Tibial nerve (tissue), 4 donors: ENCODE measurements around the gene LDHB. TPM values are rescaled to one million over a fixed set of nuclear protein-coding genes. Genes with fewer than 3 reads are reported as not detected.
"Not testable (repeated sequence)": the region's sequence is repeated elsewhere in the genome, so short reads cannot be mapped to it uniquely, and the experiment has no call there.

Source experiments
- DNase-seq, 2 donors: peaks; one replicate each; pipeline ENCODE4 v3.0.0-alpha.2; 2019; ENCODE audit warnings: low spot score in 2 of 2
- H3K27ac ChIP-seq, 4 donors: fragments of 200-600 bp; sonication (generic) in 3 of 4; one replicate each; pipeline ENCODE4 v1.5.1; 2017 to 2019; ENCODE audit warnings: mild to moderate bottlenecking in 1 of 4
- H3K27me3 ChIP-seq, 2 donors: fragments of 200-600 bp; sonication (generic) in 1 of 2; one replicate each; pipeline versions ENCODE4 v1.5.1 to v1.6.0; 2017 to 2019
- H3K36me3 ChIP-seq, 3 donors: fragments of 200-600 bp; sonication (generic); one replicate each; pipeline ENCODE4 v1.5.1; 2018 to 2019
- H3K4me1 ChIP-seq, 4 donors: fragments of 200-600 bp; sonication (generic) in 3 of 4; one replicate each; pipeline ENCODE4 v1.5.1; 2017 to 2019
- H3K4me3 ChIP-seq, 4 donors: fragments of 200-600 bp; sonication (generic) in 3 of 4; one replicate each; pipeline ENCODE4 v1.5.1; 2017 to 2019; ENCODE audit warnings: mild to moderate bottlenecking in 1 of 4, moderate library complexity in 1 of 4
- H3K9me3 ChIP-seq, 4 donors: fragments of 200-600 bp; sonication (generic) in 3 of 4; one replicate each; pipeline ENCODE4 v1.5.1; 2017 to 2019
- CTCF ChIP-seq, 5 experiments: fragments of 200-600 bp in 3 of 5; fragments of 450-650 bp in 2 of 5; sonication (generic) in 3 of 5; IDR thresholded peaks; one replicate each; pipeline ENCODE4 v1.5.1; 2016 to 2019; ENCODE audit warnings: antibody characterized with exemption in 5 of 5, mild to moderate bottlenecking in 3 of 5, moderate library complexity in 2 of 5
- EP300 ChIP-seq, 2 donors: sonication (generic); formaldehyde crosslinking; IDR thresholded peaks; one replicate each; pipeline ENCODE4 v1.6.1; 2017; ENCODE audit warnings: antibody characterized with exemption in 2 of 2, mild to moderate bottlenecking in 1 of 2
- POLR2A ChIP-seq, 2 donors: fragments of 450-650 bp; IDR thresholded peaks; one replicate each; pipeline ENCODE4 v1.6.1; 2017; ENCODE audit warnings: antibody characterized with exemption in 2 of 2, mild to moderate bottlenecking in 2 of 2, moderate library complexity in 2 of 2
- WGBS, 2 donors: methylation state at CpG; one replicate each; pipeline ENCODE4 v1.1.5; 2018; 5-methylcytosine and 5-hydroxymethylcytosine counted together
- total RNA-seq, 4 donors: library from RNA; depleted of rRNA; stranded (reverse); fragments of >200 nt; gene quantifications; one replicate each; pipeline ENCODE4 v1.1.0, GENCODE V29; 2016

Gene LDHB
- total RNA-seq, 4 donors from 2014 or later = 214 to 283 (median 247) TPM

DNA sequence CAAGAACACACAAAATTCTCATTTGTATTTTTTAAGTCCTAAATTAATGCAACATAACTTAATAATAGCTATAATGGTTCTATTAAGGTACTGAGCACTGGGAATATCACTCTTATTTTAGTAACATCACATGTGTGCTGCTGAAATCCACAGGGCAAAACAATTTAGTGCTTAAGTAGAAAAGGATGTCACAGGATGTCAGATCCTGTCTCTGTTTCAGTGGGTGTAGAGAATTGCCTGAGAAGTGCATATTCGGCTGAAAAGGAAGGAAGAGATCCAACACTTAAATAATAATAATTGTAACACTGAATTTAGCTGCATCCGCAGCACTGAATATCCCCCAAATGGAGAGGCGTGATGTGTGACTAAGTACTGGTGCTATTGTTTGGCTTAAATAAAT, 8.6 kb downstream of the LDHB start:
- Histone ChIP-seq H3K27me3 (no peaks in the 10 kb centered on the region), H3K4me1 (peaks cover 0 to 12% (median 5%) of the 10 kb centered on the region in 4 donors), H3K27ac (no peak overlapping the region), H3K4me3 (no peak overlapping the region), H3K9me3 (no peaks in the 10 kb centered on the region), H3K36me3 (peaks cover 0 to 91% (median 0%) of the 10 kb centered on the region in 3 donors)
- WGBS, 2 donors = 53 to 58% methylated on average over 3 of the region's 3 CpGs
- no peak for DNase-seq
- no peak for TF ChIP-seq POLR2A (IDR thresholded peaks at IDR 0.05)
- TF ChIP-seq EP300 (IDR thresholded peaks at IDR 0.05) = no peak
- TF ChIP-seq CTCF (IDR thresholded peaks at IDR 0.05) = no peak

DNA sequence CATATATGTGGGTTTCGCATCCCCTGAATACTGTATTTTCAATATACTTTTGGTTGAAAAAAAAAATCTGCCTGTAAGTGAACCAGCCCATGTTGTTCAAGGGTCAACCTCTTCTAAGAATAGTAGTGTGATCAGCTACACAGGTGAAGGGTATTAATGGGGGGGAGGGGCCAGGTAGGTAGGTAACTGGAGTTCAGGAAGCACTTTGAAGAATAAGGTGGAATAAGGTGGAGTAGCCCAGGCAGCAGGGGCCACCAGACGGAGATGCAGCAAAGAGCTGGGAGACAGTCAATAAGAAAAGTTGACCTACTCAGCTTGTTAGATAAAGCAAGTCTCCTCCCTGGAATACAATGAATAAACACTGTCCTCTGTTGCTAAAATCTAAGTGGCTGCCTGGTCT, 9.3 kb downstream of the LDHB start:
- no peak for DNase-seq
- peaks cover 0 to 11% (median 5%) of the 10 kb centered on the region in 4 donors for H3K4me1 ChIP-seq
- no peaks in the 10 kb centered on the region for H3K9me3 ChIP-seq
- no peak overlapping the region for H3K4me3 ChIP-seq
- H3K27ac ChIP-seq = no peak overlapping the region
- WGBS, 2 donors = 95 to 96% methylated on average over 2 of the region's 2 CpGs
- H3K27me3 ChIP-seq = no peaks in the 10 kb centered on the region
- H3K36me3 ChIP-seq = peaks cover 0 to 92% (median 0%) of the 10 kb centered on the region in 3 donors
- TF ChIP-seq CTCF (IDR thresholded peaks at IDR 0.05) (no peak), POLR2A (IDR thresholded peaks at IDR 0.05) (no peak), EP300 (IDR thresholded peaks at IDR 0.05) (no peak)

GRCh38 chr12:21647179-21647578, 10.5 kb downstream of the LDHB start:
- Histone ChIP-seq H3K4me1 (peaks cover 0 to 4% (median 0%) of the 10 kb centered on the region in 4 donors), H3K36me3 (peaks cover 0 to 92% (median 0%) of the 10 kb centered on the region in 3 donors), H3K27me3 (no peaks in the 10 kb centered on the region), H3K4me3 (no peak overlapping the region), H3K9me3 (no peaks in the 10 kb centered on the region), H3K27ac (no peak overlapping the region)
- TF ChIP-seq EP300 (IDR thresholded peaks at IDR 0.05) (no peak), POLR2A (IDR thresholded peaks at IDR 0.05) (no peak), CTCF (IDR thresholded peaks at IDR 0.05) (no peak)
- no peak for DNase-seq

DNA sequence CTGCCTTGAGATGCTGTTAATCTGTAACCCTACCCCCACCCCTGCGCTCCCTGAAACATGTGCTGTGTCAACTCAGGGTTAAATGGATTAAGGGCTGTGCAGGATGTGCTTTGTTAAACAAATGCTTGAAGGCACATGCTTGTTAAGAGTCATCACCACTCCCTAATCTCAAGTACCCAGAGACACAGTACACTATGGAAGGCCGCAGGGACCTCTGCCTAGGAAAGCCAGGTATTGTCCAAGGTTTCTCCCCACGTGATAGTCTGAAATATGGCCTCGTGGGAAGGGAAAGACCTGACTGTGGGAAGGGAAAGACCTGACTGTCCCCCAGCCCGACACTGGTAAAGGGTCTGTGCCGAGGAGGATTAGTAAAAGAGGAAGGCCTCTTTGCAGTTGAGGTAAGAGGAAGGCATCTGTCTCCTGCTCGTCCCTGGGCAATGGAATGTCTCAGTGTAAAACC, 12.6 kb downstream of the LDHB start:
- H3K4me3 ChIP-seq, H3K4me1 ChIP-seq, H3K27me3 ChIP-seq, H3K9me3 ChIP-seq, H3K27ac ChIP-seq, DNase-seq: not testable (repeated sequence)
- peaks cover 0 to 91% (median 0%) of the 10 kb centered on the region in 3 donors for H3K36me3 ChIP-seq
- WGBS, 2 donors = 47 to 52% methylated on average over 7 of the region's 7 CpGs

- Histone ChIP-seq H3K27me3 (no peaks in the 10 kb centered on the region), H3K36me3 (peaks cover 0 to 86% (median 0%) of the 10 kb centered on the region in 3 donors), H3K27ac (no peak overlapping the region), H3K4me1 (peaks cover 0 to 4% (median 0%) of the 10 kb centered on the region in 4 donors), H3K9me3 (no peaks in the 10 kb centered on the region), H3K4me3 (no peak overlapping the region)
- DNase-seq = no peak
- TF ChIP-seq EP300 (IDR thresholded peaks at IDR 0.05) (no peak), CTCF (IDR thresholded peaks at IDR 0.05) (no peak), POLR2A (IDR thresholded peaks at IDR 0.05) (no peak)
- 87 to 91% methylated on average over 4 of the region's 4 CpGs for WGBS, 2 donors
Observed at GRCh38 chr12:21644516-21644915, 13.1 kb downstream of the LDHB start.

DNA sequence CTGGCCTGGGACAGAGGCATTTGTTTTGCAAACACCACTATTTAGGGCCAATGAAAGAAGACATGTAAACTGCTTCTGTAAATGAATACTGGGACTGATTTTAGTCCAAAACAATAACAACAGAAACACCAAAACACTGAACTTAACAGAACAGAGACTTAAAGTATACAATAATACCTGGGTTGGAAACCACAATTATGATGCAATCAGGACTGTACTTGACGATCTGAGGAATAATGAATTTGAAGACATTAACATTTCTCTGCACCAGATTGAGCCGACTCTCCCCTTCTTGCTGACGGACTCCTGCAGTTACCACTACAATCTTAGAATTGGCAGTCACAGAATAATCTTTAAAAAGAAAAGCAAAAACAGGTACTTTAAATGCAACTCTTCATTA, 13.9 kb downstream of the LDHB start:
- peaks cover 0 to 79% (median 0%) of the 10 kb centered on the region in 3 donors for H3K36me3 ChIP-seq

More for the DNA sequence above, 13.9 kb downstream of the LDHB start:
- WGBS, 2 donors = 79 to 81% methylated on average over 3 of the region's 3 CpGs
- Histone ChIP-seq H3K4me3 (no peak overlapping the region), H3K27me3 (no peaks in the 10 kb centered on the region), H3K27ac (no peak overlapping the region), H3K9me3 (no peaks in the 10 kb centered on the region), H3K4me1 (peaks cover 0 to 6% (median 0%) of the 10 kb centered on the region in 4 donors)
- DNase-seq = no peak
- TF ChIP-seq POLR2A (IDR thresholded peaks at IDR 0.05) (no peak), CTCF (IDR thresholded peaks at IDR 0.05) (no peak), EP300 (IDR thresholded peaks at IDR 0.05) (no peak)
